ENCODE results near the gene CCDC60. TPM values are rescaled to one million over a fixed set of nuclear protein-coding genes. Genes with fewer than 3 reads are reported as not detected.

The CCDC60 gene
- total RNA-seq, 1 donor from 2014 or later, result not detected

DNA sequence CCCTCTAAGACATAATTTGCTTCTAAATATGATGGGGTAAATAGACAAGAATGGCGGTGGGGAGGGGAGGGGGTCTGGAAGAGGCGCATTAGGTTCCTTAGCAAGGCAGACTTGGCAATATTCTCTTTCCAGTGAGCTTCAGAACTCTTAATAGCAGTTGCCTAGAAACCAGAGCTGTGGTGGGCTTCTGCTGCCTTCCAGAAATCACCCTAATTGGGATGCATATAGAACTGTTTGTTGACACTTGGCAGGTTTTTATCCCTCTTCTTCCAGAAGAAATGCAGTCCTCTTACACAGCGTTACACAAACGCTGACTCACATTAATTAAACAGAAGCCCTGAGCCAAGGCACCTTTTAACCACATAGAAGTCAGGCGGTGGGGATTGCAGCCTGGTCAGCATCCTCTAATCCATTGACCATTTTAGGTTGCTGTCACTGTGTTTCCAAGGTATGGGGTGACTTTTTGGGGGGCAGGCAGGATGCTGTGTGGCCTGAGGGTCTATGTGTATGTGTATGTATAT, 114.1 kb downstream of the CCDC60 start:
- TF ChIP-seq, protein P1, sequence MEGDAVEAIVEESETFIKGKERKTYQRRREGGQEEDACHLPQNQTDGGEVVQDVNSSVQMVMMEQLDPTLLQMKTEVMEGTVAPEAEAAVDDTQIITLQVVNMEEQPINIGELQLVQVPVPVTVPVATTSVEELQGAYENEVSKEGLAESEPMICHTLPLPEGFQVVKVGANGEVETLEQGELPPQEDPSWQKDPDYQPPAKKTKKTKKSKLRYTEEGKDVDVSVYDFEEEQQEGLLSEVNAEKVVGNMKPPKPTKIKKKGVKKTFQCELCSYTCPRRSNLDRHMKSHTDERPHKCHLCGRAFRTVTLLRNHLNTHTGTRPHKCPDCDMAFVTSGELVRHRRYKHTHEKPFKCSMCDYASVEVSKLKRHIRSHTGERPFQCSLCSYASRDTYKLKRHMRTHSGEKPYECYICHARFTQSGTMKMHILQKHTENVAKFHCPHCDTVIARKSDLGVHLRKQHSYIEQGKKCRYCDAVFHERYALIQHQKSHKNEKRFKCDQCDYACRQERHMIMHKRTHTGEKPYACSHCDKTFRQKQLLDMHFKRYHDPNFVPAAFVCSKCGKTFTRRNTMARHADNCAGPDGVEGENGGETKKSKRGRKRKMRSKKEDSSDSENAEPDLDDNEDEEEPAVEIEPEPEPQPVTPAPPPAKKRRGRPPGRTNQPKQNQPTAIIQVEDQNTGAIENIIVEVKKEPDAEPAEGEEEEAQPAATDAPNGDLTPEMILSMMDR (IDR thresholded peaks at IDR 0.05; ENCODE audit: insufficient read depth, low read length, poor library complexity, severe bottlenecking), result no peak
- no peak for DNase-seq (ENCODE audit: low read depth)
- H3K4me3 ChIP-seq (ENCODE audit: low read depth, low read length), result no peak overlapping the region
- H3K27me3 ChIP-seq (ENCODE audit: control insufficient read depth, insufficient read depth, low read length), result no peaks in the 10 kb centered on the region
- H3K36me3 ChIP-seq (ENCODE audit: control insufficient read depth, insufficient read depth, low read length), result no peaks in the 10 kb centered on the region

DNA sequence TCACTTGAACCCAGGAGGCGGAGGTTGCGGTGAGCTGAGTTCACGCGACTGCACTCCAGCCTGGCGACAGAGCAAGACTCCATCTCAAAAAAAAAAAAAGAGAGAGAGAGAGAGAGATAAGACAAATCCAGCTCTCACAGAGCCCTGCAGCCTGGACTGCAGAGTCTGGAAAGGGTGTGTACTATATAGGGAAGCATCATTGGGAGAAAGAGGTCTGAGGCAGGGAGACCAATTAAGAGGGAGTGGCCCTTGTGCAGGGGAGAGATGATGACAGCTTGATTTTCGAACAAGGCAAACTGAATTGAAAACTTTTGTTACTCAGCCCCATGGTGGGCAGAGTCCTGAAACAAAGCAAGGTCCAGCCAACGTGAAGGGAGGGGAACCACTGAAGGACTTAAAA, 116.2 kb downstream of the CCDC60 start:
- DNase-seq (ENCODE audit: low read depth), result no peak
- Histone ChIP-seq H3K27me3 (ENCODE audit: control insufficient read depth, insufficient read depth, low read length) (no peaks in the 10 kb centered on the region), H3K36me3 (ENCODE audit: control insufficient read depth, insufficient read depth, low read length) (no peaks in the 10 kb centered on the region), H3K4me3 (ENCODE audit: low read depth, low read length) (no peak overlapping the region)
- TF ChIP-seq, protein P1 (IDR thresholded peaks at IDR 0.05; ENCODE audit: insufficient read depth, low read length, poor library complexity, severe bottlenecking), result no peak

DNA sequence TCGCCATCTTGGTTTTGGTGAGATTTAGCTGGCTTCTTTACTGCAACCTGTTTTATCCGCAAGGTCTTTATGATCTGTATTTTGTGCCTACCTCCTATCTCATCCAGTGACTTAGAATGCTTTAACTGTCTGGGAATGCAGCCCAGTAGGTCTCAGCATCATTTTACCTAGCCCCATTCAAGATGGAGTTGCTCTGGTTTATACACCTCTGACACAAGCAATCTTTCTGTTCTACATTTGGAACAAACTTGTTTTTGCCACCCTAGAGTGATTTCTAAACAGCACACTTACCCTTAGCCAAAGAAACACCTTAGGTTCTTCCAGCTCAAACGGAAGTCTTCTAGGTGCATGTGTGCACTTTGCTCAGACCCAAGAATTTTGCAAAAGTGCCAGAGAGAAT, 122.3 kb downstream of the CCDC60 start:
- Histone ChIP-seq H3K27me3 (ENCODE audit: control insufficient read depth, insufficient read depth, low read length) (no peaks in the 10 kb centered on the region), H3K4me3 (ENCODE audit: low read depth, low read length) (no peak overlapping the region), H3K36me3 (ENCODE audit: control insufficient read depth, insufficient read depth, low read length) (no peaks in the 10 kb centered on the region)
- TF ChIP-seq, protein P1 (IDR thresholded peaks at IDR 0.05; ENCODE audit: insufficient read depth, low read length, poor library complexity, severe bottlenecking), result no peak
- no peak for DNase-seq (ENCODE audit: low read depth)

GRCh38 chr12:119457271-119457670, 122.7 kb downstream of the CCDC60 start:
- Histone ChIP-seq H3K27me3 (ENCODE audit: control insufficient read depth, insufficient read depth, low read length) (no peaks in the 10 kb centered on the region), H3K36me3 (ENCODE audit: control insufficient read depth, insufficient read depth, low read length) (no peaks in the 10 kb centered on the region), H3K4me3 (ENCODE audit: low read depth, low read length) (no peak overlapping the region)
- TF ChIP-seq, protein P1 (IDR thresholded peaks at IDR 0.05; ENCODE audit: insufficient read depth, low read length, poor library complexity, severe bottlenecking), result no peak
- DNase-seq (ENCODE audit: low read depth), result no peak

GRCh38 chr12:119459481-119459880, 125.0 kb downstream of the CCDC60 start:
- Histone ChIP-seq H3K4me3 (ENCODE audit: low read depth, low read length) (no peak overlapping the region), H3K36me3 (ENCODE audit: control insufficient read depth, insufficient read depth, low read length) (no peaks in the 10 kb centered on the region), H3K27me3 (ENCODE audit: control insufficient read depth, insufficient read depth, low read length) (no peaks in the 10 kb centered on the region)
- DNase-seq (ENCODE audit: low read depth), result no peak
- TF ChIP-seq, protein P1 (IDR thresholded peaks at IDR 0.05; ENCODE audit: insufficient read depth, low read length, poor library complexity, severe bottlenecking), result no peak

- TF ChIP-seq, protein P1 (IDR thresholded peaks at IDR 0.05; ENCODE audit: insufficient read depth, low read length, poor library complexity, severe bottlenecking), result no peak
- DNase-seq (ENCODE audit: low read depth), result no peak
- no peaks in the 10 kb centered on the region for H3K36me3 ChIP-seq (ENCODE audit: control insufficient read depth, insufficient read depth, low read length)
- H3K27me3 ChIP-seq (ENCODE audit: control insufficient read depth, insufficient read depth, low read length), result no peaks in the 10 kb centered on the region
- no peak overlapping the region for H3K4me3 ChIP-seq (ENCODE audit: low read depth, low read length)
Measured at GRCh38 chr12:119460876-119461275, 126.3 kb downstream of the CCDC60 start.
